ENCODE results near the gene CCDC81. TPM values are rescaled to one million over a fixed set of nuclear protein-coding genes. Genes with fewer than 3 reads are reported as not detected.

CCDC81 gene
- total RNA-seq, 1 donor from 2014 or later: 0.53 TPM

DNA sequence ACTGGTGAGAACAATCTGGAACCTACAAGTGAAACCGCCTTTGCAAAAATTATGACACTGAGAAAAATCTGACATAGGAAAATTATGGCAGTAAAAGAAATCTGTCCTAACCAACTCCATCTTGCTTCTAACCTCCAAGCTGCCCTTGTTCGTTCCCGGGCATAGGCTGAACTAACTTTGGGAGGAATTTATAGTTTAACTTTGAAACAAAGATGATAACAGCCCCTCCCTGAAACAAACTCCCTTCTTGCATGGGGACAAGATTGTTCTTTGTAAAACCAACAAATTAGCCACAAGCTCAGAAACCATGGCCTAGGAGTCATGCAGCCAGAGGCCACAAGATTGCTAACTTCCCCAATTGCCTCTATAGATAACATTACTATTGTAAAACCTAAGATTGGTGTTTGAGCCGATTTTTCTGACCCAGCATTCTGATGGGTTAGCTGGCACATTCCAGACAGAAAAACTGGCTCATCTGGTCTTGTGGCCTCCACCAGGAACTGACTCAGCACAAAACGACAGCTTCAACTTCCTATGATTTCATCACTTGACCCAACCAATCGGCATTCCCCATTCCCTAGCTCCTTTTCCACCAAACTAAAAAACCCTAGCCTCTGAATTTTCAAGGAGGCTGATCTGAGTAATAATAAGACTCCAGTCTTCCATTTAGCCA, 3.6 kb upstream of the CCDC81 start:
- H3K4me3 ChIP-seq (ENCODE audit: low read depth, low read length): no peak overlapping the region
- DNase-seq (ENCODE audit: low read depth) (peak; percentile 97), FAIRE-seq (peak; percentile 91)
- H3K27me3 ChIP-seq (ENCODE audit: control insufficient read depth, insufficient read depth, low read length): no peaks in the 10 kb centered on the region
- H3K36me3 ChIP-seq (ENCODE audit: control insufficient read depth, insufficient read depth, low read length): no peaks in the 10 kb centered on the region
- TF ChIP-seq, protein P1, sequence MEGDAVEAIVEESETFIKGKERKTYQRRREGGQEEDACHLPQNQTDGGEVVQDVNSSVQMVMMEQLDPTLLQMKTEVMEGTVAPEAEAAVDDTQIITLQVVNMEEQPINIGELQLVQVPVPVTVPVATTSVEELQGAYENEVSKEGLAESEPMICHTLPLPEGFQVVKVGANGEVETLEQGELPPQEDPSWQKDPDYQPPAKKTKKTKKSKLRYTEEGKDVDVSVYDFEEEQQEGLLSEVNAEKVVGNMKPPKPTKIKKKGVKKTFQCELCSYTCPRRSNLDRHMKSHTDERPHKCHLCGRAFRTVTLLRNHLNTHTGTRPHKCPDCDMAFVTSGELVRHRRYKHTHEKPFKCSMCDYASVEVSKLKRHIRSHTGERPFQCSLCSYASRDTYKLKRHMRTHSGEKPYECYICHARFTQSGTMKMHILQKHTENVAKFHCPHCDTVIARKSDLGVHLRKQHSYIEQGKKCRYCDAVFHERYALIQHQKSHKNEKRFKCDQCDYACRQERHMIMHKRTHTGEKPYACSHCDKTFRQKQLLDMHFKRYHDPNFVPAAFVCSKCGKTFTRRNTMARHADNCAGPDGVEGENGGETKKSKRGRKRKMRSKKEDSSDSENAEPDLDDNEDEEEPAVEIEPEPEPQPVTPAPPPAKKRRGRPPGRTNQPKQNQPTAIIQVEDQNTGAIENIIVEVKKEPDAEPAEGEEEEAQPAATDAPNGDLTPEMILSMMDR (IDR thresholded peaks at IDR 0.05; ENCODE audit: insufficient read depth, low read length, severe bottlenecking): no peak

DNA sequence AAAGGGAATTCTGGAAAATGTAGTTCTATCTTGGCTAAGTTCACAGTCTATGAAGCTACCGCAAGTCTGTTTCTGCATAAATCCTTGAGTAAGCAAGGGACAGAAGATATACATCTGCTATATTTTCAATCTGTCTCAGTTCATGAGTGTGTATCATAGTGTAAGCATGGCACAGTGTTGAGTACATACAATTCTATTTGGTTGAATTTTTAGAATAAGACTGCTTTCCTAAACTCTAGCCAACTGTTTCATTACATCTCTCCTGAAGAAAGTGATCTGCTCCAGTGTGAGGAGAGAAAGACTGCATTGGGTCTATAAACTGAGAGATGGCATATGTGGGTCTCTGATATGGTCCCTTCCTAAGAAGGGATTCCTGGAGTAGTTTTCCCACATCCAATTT, 2.6 kb upstream of the CCDC81 start:
- H3K36me3 ChIP-seq (ENCODE audit: control insufficient read depth, insufficient read depth, low read length): no peaks in the 10 kb centered on the region
- H3K4me3 ChIP-seq (ENCODE audit: low read depth, low read length): no peak overlapping the region
- TF ChIP-seq, protein P1 (IDR thresholded peaks at IDR 0.05; ENCODE audit: insufficient read depth, low read length, severe bottlenecking): no peak
- H3K27me3 ChIP-seq (ENCODE audit: control insufficient read depth, insufficient read depth, low read length): no peaks in the 10 kb centered on the region
- FAIRE-seq (no peak), DNase-seq (ENCODE audit: low read depth) (no peak)

DNA sequence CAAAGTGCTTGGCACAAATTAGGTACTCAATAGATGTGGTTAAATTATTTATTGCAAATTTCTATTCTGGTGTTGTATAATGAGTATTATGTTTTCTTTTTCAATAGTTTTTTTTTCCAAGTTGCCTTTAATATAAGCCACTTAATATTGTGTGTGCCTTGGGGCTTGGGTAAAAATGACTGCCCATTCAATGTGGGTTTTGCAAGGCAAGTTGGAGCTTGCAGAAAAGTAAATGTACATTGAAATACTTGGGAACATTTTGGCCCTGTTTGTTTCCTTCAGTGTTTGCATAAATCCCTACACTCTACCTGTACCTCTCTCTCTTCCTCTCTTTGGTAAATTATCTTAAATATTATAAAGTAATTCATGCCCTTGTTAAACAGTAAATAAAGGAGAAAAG, 2.1 kb upstream of the CCDC81 start:
- Histone ChIP-seq H3K4me3 (ENCODE audit: low read depth, low read length) (no peak overlapping the region), H3K36me3 (ENCODE audit: control insufficient read depth, insufficient read depth, low read length) (no peaks in the 10 kb centered on the region), H3K27me3 (ENCODE audit: control insufficient read depth, insufficient read depth, low read length) (no peaks in the 10 kb centered on the region)
- DNase-seq (ENCODE audit: low read depth) (peak; percentile 82), FAIRE-seq (no peak)
- TF ChIP-seq, protein P1 (IDR thresholded peaks at IDR 0.05; ENCODE audit: insufficient read depth, low read length, severe bottlenecking): no peak

DNA sequence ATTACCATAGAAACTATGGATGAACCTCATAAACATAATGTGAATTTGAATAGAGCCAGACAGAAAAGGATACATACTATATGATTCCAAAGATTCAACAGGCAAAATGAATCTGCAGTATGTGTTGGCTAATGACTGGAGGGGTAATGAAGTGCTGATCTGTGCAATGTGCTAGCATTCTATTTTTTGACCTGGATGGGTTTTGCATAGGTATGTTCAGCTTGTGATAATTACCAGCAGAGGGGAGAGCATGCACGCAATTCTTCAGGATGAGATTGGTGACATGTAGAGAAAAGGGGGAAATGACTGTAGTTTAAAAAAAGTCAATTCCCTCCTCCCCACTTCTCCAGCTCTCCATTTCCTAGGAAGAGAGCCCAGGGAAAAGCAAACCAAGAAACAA, 618 bp upstream of the CCDC81 start:
- no peak for DNase-seq (ENCODE audit: low read depth)
- Histone ChIP-seq H3K36me3 (ENCODE audit: control insufficient read depth, insufficient read depth, low read length) (no peaks in the 10 kb centered on the region), H3K27me3 (ENCODE audit: control insufficient read depth, insufficient read depth, low read length) (no peaks in the 10 kb centered on the region), H3K4me3 (ENCODE audit: low read depth, low read length) (no peak overlapping the region)
- no peak for FAIRE-seq
- TF ChIP-seq, protein P1 (IDR thresholded peaks at IDR 0.05; ENCODE audit: insufficient read depth, low read length, severe bottlenecking): no peak

DNA sequence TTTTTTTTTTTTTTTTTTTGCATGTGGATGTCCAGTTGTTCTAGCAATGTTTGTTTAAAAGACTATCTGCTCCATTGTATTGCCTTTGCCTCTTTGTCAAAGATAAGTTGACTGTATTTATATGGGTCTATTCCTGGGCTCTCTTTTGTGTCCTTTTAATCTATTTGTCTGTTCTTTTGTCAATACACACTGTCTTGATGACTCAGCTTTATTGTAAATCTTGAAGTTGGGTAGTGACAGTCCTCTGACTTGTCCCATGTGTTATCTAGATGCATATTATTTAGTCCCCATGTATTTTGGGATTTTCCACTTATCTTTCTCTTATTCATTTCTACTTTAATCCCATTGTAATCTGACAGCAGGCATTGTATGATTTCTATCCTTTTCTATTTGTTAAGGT, 3.3 kb downstream of the CCDC81 start:
- Histone ChIP-seq H3K36me3 (ENCODE audit: control insufficient read depth, insufficient read depth, low read length) (no peaks in the 10 kb centered on the region), H3K4me3 (ENCODE audit: low read depth, low read length) (no peak overlapping the region), H3K27me3 (ENCODE audit: control insufficient read depth, insufficient read depth, low read length) (no peaks in the 10 kb centered on the region)
- FAIRE-seq (no peak), DNase-seq (ENCODE audit: low read depth) (no peak)
- TF ChIP-seq, protein P1 (IDR thresholded peaks at IDR 0.05; ENCODE audit: insufficient read depth, low read length, severe bottlenecking): no peak
